NCI-H1436 treated with DMSO at 0.1 percent for 48 hours (cell line): ENCODE results near the gene SLC8A2.
"Not testable (repeated sequence)": the region's sequence is repeated elsewhere in the genome, so short reads cannot be mapped to it uniquely, and the experiment has no call there.

Experiments
- DNase-seq: peaks from one replicate; lab custom pipeline; 2025; lab: John Stamatoyannopoulos, UW

The SLC8A2 gene

DNA sequence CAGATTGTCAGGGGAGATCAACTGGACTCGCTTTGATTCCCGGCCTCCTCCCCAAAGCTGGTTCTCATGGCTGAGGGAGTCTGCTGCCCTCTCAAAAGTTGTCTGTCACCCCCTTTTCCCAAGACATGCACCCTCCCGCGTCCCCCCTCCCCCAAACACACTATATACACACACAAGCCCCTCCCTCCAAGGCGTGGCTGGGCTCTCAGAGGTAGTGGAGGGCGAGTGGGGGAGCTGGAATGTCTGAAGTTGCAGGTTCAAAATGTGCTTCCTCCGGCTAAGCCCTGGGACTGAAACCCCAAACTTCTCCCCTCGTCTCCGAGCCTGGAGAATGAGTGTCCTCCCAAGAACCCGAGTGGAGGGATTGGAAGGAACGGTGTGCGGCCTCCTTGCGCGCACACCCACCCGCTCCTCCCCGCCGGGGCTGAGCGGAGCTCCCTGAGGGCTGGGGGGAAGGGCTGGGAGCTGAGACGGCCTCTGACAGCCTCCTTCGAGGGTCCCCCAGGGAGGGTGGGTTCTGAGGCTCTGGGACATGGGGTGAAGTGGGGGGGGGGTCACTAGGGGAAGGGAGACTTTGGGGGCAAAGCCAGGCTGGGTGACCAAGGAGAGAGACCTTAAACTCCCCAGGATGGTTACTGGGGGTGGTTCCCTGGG lies 42.4 kb downstream of the SLC8A2 start:
- DNase-seq: no peak

DNA sequence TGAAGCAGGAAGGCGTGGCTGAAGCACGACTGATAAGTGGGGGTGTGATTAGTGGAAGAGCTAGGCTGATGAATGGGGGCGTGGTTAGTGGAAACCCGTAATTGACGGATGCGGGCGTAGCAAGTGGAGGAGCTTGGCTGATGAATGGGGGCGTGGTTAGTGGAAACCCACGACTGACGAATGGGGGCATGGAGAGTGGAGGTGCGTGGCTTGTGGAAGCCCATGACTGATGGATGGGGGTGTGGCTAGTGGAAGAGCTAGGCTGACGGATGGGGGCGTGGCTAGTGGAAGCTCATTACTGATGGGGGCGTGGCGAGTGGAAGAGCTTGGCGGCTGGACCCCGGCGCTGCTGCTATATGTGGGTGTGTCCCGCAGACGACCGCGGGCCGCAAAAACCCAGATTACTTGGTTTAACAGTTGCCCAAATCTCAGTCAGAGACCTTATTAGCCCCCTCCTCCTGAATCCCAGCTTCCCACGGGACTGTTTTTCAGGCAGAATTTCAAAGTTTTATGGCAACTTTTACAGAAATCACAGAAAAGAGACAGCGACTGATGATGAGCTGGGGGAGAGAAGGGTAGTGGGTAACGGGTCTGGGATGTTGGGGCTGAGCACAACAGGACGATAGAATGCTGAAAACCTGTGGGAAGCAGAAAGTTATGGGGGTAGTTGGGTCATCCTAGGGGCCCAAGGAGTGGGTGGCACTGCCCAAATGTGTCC lies 43.4 kb downstream of the SLC8A2 start:
- peak; percentile 99 for DNase-seq

DNA sequence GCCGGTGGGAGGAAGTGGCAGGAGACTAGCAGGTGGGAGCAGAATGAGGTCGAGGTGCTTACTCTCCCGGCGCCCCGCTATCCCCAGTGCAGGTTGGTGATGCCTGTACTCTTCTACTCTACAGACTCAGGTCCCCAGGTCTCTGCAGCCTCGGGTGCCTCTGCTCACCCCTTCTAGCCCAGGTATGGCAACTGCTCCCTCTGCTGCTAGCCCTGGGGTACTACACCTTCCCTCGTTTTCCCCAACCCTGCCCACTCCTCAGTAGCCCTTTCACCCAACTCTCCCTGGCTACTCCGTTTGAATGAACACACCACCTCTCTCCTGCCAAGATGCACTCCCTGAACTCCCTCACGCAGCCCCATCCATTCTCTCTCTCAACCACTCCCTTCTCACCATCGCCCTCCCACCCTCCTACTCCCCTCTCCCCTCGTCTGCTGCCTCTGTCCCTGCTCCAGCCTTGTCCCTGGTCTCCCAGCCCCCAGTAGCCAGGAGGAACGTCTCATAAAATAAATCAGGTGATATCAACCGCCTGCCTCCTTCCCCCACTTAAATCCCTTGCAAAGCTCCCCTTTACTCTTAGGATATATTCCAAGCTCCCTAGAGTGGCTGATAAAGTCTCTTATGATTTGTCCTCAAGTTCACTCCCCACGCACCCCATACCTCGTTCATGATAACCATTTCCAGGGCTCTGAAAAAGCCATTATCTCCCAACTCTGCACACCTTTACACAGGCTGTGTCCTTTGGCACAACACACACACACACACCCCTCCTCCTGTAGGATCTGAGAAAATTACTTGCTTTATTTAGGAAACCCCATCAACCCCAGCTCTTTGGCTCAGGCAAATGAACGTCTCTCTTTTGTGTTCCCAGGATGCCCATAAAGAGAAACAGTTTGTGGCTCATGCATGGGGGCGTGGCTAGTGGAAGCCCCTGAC lies 44.2 kb downstream of the SLC8A2 start:
- peak; percentile 52 for DNase-seq

DNA sequence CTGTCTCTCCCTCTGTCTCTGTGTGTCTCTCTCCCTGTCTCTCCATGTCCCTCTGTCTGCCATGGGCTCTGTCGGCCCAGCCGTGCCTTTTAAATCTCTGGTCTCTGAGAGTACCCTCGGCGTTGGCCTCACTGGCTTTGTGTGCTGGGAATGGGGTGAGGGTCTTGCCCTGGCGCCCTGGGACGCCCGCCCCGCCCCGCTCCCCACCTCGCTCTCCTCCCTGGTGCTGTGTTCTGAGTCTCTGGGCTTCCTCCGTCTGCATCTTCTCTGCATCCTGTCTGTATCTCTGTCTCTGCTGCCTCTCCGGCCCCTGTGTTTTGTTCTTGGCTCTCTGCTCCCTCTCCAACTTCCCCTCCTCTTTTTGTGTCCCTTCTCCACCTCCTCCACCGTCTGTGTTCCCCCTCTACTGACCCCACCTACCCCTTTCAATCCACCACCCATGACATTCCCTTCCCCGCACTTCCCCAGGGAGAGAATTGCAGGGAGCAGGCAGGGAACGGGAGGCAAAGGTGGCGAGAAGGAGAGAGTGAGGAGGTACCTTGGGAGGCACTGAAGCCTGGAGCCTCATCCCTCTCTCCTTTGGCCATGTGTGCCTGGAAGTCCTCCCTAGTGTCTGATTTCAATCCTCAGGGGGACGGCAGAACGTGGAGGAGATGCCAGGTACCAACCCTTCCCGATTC lies 48.4 kb downstream of the SLC8A2 start:
- no peak for DNase-seq

DNA sequence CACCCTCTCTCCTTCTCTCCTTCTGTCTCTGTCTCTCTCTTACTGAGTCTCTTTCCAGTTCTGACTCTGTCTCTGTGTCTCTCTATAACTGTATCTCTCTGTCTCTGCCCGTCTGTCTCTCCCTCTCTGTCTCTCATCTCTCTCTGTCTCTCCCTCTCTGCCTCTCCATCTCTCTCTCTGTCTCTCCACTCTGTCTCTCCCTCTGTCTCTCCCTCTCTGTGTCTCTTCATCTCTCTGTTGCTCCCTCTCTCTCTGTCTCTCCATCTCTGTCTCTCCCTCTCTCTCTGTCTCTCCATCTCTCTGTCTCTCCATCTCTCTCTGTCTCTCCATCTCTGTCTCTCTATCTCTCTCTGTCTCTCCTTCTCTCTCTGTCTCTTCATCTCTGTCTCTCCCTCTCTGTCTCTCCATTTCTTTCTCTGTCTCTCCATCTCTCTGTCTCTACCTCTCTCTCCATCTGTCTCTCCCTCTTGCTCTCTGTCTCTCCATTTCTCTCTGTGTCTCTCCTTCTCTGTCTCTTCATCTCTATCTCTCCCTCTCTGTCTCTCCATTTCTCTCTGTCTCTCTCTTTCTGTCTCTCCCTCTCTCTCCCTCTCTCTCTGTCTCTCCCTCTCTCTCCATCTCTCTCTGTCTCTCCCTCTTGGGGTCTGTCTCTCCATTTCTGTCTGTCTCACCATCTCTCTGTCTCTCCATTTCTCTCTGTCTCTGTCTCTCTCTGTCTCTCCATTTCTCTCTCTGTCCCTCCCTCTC lies 49.1 kb downstream of the SLC8A2 start:
- no peak for DNase-seq

DNA sequence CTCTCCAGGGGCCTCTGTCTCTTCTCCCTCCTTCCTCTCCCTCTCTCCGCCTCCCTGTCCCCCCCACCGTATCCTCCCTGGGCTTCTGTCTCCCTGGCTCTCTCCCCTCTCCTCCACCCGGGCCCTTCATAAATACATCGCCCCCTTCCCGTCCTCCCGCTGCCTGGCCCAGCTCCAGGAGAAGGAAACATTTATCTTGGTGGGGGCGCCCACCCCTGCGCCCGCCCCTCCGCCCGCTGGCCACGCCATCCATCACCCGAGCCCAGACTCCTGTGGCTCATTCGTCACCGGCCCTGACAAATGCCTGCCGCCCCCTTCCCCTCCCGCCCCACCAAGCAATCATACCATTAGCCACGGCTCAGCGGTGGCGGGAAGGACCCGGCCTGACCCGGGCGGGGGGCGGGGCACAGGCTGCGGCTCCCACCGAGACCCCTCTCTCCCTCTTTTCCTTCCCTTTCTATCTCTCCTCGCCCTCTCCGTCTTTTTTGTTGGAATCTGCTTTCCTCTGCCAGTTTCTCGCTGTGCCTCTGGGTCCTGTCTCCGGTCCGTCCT lies 49.8 kb downstream of the SLC8A2 start:
- DNase-seq: peak; percentile 35

DNA sequence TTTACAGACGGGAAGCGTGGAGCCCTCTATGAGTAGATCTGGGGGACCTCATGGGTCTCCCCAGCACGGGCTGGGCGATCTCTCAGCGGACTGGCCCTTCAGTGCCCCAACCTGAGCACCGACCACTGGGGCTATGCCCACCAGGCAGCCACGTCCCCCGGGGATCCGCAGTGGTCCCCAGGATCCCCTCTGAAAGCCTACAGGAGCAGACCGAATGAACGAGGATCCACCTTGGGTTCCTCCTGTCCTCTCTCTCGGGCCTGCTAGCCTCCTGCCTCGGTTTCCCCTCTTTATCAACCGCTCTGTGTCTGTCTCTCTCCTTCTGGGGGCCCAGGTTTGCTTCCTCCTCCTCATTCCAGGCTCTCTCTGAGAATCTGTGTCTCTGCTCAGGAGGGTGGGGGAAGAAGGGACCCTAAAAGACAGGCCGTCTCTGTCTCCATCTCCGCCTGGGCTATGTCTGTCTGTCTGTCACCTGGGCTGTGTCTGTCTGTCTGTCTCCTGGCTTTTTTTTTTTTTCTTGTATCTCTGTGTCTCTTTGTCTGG lies 50.4 kb downstream of the SLC8A2 start:
- no peak for DNase-seq

DNA sequence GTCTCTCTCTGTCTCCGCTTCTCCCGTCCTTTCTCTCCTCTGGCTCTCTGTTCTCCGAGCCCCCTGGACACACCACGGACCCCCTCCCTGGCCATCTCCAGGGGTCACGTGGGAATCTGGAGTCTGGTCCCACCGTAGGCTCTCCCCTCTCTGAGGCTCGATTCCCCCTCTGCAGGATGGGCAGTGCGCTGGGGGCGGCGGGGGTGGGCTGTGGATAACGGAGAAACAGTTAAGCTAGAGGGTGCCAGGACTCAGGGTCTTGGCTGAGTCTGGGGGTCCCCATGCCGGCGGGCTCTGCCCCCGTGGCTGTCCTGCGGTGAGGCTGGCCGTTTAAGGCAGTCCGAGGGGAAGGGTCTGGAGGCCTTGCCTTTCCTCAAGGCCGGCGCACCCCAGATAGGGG lies 51.9 kb downstream of the SLC8A2 start:
- no peak for DNase-seq

DNA sequence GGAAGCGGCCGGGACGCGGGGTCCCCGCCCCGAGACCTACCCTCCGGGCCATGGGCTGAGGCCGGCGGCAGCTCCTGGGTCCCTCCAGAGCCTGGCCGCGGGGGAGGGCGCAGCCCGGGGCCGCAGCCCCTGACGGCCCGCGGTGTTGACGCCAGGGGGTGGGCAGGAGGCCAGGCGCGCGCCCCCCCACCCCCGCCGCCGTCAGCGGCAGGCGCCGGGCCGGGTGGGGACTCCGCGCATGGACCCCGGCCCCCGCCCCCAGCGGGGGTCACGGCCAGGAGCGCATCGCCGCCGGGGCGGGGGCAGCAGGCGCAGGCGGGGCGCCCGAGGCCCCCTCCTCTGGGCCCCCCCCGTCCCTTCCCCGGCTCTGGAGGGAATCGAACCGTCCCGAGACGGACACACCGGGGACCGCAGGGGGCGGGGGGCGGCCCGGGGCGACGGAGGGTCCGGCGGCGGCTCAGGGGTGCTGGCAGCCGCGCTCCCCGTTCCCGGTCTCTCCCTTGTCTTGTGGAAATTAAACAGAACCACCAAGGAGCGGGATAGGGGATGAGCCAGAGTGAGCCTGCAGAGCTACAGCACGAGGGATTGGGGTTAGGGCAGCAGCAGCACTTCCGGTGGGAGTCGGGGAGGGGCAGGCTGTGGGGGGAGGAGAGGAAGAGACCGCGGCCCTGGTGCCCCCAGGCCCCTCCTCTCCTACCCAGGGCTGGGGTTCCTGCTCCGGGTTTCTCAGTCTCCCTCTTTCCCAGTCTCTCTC lies 52.5 kb downstream of the SLC8A2 start, which contains the start of gene MEIS3:
TSS of gene MEIS3 (minus strand) at position 498 of the 754 bp plus-strand sequence. CDS start at position 52, 446 bp downstream.
- DNase-seq: no peak

DNA sequence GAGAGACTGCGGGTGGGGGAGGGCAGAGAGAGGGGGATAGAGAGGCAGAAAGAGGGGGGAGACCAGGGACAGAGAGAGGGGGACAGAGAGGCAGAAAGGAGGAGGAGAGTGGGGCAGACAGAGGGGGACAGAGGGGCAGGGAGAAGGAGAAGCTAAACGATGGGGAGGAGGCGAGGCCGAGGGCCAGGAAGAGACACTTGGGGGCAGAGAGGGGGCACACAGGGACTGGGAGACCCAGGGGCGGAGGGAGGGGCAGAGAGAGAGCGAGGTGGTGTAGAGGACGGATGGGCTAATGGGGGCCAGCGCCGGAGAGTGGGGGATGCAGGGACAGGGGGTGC lies 53.0 kb downstream of the SLC8A2 start:
- no peak for DNase-seq

DNA sequence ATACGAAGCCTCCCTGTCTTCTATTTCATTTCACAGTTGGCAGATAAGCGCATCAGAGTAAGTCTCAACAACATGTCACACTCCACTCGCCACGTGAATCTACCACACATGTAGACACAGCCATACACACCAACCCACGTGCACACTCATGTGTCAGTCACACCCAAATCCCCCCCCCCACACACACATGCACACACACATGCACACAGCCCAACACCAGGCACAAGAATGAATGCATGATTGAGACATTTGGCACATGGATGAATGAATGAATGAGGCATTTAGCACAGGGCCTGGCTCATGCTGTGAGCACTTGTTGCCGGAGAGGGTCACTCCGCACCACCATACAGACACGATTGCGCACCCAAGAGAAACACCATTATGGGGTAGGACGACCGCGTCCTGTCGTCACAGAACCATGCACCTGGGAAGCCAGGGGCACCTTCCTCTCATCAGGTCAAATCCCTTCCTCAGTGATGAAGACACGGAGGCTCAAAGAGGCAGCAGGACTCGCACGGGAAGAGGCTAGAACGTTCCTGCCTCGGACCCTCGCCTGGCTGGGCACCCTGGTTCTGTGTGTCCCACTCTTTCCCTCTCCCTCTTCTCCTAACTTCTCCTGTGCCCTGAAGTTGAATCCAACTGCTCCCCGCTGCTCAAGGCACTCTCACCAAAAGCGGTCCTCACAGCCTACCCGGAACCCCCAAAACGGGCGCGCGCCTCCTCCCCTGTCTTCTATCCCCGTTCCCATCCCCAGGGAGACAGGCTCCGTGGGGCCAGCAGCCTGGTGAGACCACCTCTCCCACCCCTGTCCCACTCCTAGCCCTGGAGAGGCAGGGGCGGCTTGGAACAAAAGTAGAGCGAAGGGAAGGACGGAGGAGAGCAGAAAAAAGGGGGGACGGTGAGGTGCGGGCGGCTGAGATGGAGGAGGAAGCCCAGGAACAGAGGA lies 53.7 kb downstream of the SLC8A2 start:
- DNase-seq: no peak

DNA sequence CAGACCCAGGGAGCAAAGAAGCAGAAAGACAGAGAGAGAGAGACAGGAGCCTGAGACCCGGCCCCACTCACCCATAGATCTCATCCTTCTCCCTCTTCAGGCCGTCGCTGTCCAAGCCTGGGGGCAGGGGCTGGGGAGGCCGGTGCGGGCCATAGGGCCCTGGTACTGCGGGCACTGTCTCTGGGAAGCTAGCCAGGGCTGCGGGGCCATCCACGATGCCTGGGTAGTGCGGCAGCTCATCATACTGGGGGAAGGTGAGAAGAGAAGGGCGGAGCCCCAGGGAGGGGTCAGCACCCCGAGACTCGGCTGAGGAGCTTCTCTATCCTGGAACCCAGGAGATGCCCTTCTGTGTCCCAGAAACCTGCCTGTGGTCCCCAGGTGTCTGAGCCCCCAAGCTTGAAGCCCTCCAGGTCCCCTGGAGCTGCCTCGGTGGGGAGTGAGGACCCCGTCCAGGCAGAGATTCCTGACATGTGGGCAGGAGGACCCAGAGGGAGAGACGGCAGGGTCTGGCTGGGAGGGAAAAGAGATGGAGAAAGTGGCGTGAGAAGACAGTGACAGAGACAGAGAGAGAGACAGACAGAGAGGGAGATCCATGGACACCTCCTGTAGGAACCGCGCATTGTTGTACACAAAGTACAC lies 54.5 kb downstream of the SLC8A2 start:
- DNase-seq: no peak

DNA sequence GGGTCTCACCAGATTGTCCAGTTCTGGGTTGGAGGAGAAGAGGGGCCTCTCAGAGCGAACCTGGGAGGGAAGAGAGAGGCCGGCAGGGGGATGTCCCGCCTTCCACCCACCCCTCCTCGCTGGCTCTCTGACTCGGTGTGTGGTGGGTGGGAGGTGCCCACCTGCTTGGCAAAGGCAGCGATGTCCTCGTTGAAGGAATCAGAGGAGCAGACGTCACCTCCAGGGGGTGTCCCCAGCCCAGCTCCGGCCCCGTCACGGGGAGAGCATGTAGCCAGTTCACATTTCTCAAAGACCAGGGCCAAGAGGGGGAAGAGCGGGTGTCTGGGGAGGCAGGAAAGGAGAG lies 55.1 kb downstream of the SLC8A2 start:
- DNase-seq: no peak

DNA sequence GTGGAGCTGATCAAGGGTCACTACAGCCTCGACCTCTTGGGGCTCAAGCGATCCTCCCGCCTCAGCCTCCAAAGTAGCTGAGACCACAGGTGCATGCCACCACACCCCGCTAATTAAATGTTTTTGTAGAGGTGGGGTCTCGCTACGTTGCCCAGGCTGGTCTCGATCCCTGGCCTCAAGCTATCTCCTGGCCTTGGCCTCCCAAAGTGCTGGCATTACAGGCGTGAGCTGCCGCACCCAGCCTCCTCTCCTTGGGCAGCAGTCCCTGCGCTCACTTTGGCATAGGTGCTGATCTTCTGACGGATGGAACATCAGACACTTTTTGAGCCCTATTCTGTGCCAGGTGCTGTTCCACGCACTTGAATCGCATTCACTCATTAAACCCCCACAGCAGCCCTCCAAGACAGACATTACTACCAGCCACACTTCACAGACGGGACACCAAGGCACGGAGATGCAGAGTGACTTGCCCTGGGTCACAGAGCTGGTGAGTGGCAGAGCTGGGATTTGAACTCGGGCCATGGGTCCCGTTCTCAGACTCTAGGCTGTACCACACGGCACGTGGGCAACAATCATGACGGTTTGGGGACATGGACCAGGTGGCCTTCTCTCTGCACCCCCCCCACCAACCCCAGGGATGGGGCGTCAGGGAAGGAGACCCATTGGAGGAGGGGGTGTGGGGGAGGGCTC lies 55.6 kb downstream of the SLC8A2 start:
- no peak for DNase-seq

DNA sequence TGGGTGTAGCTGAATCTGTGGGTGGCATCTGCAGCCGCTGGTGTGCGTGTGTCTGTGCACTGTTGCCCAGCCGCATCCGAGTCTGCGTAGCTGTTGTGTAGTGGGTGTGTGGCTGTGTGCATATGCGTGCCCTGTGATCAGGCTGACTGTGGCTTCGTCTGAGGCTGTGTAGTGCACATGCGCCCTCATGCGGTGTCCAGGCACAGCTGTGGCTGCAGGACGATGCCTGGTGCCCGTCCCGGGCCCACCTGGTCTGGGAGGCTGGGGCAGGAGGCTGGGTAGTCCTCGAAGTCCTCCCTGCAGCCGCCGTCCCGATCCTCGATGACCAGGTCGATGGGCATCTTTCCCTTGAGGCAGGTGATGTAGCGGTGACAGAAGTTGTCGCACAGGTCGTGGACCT lies 57.2 kb downstream of the SLC8A2 start:
- no peak for DNase-seq

DNA sequence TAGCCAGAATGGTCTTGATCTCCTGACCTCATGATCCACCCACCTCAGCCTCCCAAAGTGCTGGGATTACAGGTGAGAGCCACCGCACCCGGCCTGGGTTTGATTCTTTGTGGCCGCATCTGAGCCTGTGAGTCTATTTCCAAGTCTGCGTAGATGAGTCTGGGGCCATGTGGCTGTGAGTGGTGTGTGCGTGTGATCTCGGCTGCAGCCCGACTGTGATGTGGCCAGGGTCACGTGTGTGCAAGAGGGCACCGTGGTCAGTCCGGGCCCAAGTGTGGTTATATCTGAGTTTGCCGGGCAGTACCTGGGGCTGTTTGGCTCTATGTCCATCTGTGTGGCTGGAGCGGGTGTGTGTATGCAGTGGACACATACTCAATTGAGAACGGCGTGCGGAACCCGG lies 57.8 kb downstream of the SLC8A2 start:
- DNase-seq: no peak

DNA sequence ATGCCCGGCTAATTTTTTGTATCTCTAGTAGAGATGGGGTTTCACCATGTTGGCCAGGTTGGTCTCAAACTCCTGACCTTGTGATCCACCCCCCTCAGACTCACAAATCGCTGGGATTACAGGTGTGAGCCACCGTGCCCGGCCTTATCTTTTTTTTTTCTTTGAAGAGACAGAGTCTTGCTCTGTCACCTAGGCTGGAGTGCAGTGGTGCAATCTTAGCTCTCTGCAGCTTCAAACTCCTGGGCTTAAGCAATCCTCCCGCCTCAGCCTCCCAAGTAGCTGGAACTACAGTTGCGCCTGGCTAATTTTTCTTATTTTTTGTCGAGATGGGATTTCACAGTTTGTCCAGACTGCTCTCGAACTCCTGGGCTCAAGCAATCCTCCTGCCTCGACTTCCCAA lies 60.0 kb downstream of the SLC8A2 start:
- DNase-seq: not testable (repeated sequence)

DNA sequence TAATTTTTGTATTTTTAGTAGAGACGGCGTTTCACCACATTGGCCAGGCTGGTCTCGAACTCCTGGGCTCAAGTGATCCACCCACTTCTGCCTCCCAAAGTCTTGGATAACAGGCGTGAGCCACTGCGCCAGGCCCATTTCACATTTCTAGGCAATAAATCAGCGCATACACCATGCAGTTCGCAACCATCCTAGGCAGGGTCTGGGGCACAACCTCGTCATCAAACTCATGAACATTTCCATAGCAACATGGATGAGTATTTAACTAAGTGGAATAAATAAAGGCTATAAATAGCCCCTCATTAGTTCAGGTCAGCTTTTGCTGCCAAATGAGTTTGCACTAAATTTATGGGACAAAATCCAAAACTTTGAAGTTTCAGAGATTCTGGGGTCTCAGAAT lies 60.6 kb downstream of the SLC8A2 start:
- no peak for DNase-seq
